Sigmoid colon (tissue), 7 donors: Measurements from ENCODE around the gene MAP3K15. TPM values are rescaled to one million over a fixed set of nuclear protein-coding genes. Genes with fewer than 3 reads are reported as not detected.

Experiments used
- DNase-seq: peaks from one replicate; pipeline ENCODE4 v3.0.0-alpha.2; 2019
- H3K27ac ChIP-seq, 4 donors: fragments of 200-600 bp; sonication (generic); one replicate each; pipeline ENCODE4 v1.5.1; 2016 to 2019; ENCODE audit warnings: mild to moderate bottlenecking in 1 of 4
- H3K27me3 ChIP-seq, 3 donors: fragments of 200-600 bp; sonication (generic); one replicate each; pipeline ENCODE4 v1.5.1; 2019; ENCODE audit warnings: mild to moderate bottlenecking in 1 of 3
- H3K36me3 ChIP-seq, 4 donors: fragments of 200-600 bp; sonication (generic); one replicate each; pipeline ENCODE4 v1.5.1; 2016 to 2019
- H3K4me1 ChIP-seq, 4 donors: fragments of 200-600 bp; sonication (generic); one replicate each; pipeline ENCODE4 v1.5.1; 2017 to 2019
- H3K4me3 ChIP-seq, 4 donors: fragments of 200-600 bp; sonication (generic); one replicate each; pipeline ENCODE4 v1.5.1; 2017 to 2019; ENCODE audit warnings: mild to moderate bottlenecking in 2 of 4, moderate library complexity in 1 of 4
- H3K9me3 ChIP-seq, 4 donors: fragments of 200-600 bp in 3 of 4; sonication (generic) in 3 of 4; one replicate each; pipeline versions ENCODE4 v1.5.1 to v1.6.1; 2013 to 2019
- CTCF ChIP-seq, 4 experiments: fragments of 450-650 bp in 3 of 4; fragments of 200-600 bp in 1 of 4; IDR thresholded peaks; one replicate each; pipeline ENCODE4 v1.5.1; 2016 to 2019; ENCODE audit warnings: antibody characterized with exemption in 4 of 4, mild to moderate bottlenecking in 3 of 4, moderate library complexity in 2 of 4
- EP300 ChIP-seq, 4 donors: sonication (generic); formaldehyde crosslinking; IDR thresholded peaks; one replicate each; pipeline ENCODE4 v1.6.1; 2017; ENCODE audit warnings: antibody characterized with exemption in 4 of 4
- POLR2A ChIP-seq, 2 donors: fragments of 450-650 bp; IDR thresholded peaks; one replicate each; pipeline ENCODE4 v1.6.1; 2016; ENCODE audit warnings: antibody characterized with exemption in 2 of 2, mild to moderate bottlenecking in 2 of 2, moderate library complexity in 2 of 2
- POLR2AphosphoS5 ChIP-seq, 4 donors: sonication (generic); formaldehyde crosslinking; IDR thresholded peaks; one replicate each; pipeline ENCODE4 v1.6.1; 2017; ENCODE audit warnings: antibody characterized with exemption in 4 of 4
- whole genome bisulfite sequencing, 2 donors: extraction: QIAGEN DNeasy Blood & Tissue Kit; methylation state at CpG; one replicate each; pipeline ENCODE4 v1.1.7; 2013; 5-methylcytosine and 5-hydroxymethylcytosine counted together
- intact Hi-C: fragments of 100-400 bp; cut with DNase I; formaldehyde crosslinking; loops from one replicate; pipeline ENCODE4 v1.15.1; 2023
- polyA plus RNA-seq, 3 donors: library from polyadenylated mRNA; stranded (reverse); fragments of 200-250 nt; gene quantifications; one replicate each; pipeline ENCODE4 v1.2.3, GENCODE V29; 2013
- total RNA-seq, 4 donors: library from RNA; depleted of rRNA; stranded (reverse); fragments of >200 nt; gene quantifications; one replicate each; pipeline ENCODE4 v1.1.0, GENCODE V29; 2016
- donor health status: healthy with polysubstance abuse.
- donor health status: Bipolar disorder and iron deficiency.
- donor health status: healthy.

MAP3K15 gene
- total and polyA plus RNA-seq, 7 donors: 0.14 to 0.69 (median 0.15) TPM; not detected in 4

- TF ChIP-seq EP300 (IDR thresholded peaks at IDR 0.05) (no peak), CTCF (IDR thresholded peaks at IDR 0.05) (no peak), POLR2AphosphoS5 (IDR thresholded peaks at IDR 0.05) (no peak), POLR2A (IDR thresholded peaks at IDR 0.05) (no peak)
- intact Hi-C loops: no loop called here
- Histone ChIP-seq H3K4me3 (no peak overlapping the region), H3K9me3 (no peaks in the 10 kb centered on the region), H3K27me3 (no peaks in the 10 kb centered on the region), H3K36me3 (no peaks in the 10 kb centered on the region), H3K4me1 (no peaks in the 10 kb centered on the region), H3K27ac (no peak overlapping the region)
- 80 to 81% methylated on average over 4 of the region's 4 CpGs for WGBS, 2 donors
- DNase-seq: no peak
Observed at GRCh38 chrX:19392703-19393102, 122.6 kb downstream of the MAP3K15 start.

GRCh38 chrX:19392078-19392477, 123.2 kb downstream of the MAP3K15 start:
- Histone ChIP-seq H3K27ac (no peak overlapping the region), H3K27me3 (no peaks in the 10 kb centered on the region), H3K36me3 (no peaks in the 10 kb centered on the region), H3K9me3 (no peaks in the 10 kb centered on the region), H3K4me3 (no peak overlapping the region), H3K4me1 (no peaks in the 10 kb centered on the region)
- DNase-seq: no peak
- intact Hi-C loops: no loop called here
- TF ChIP-seq POLR2AphosphoS5 (IDR thresholded peaks at IDR 0.05) (no peak), POLR2A (IDR thresholded peaks at IDR 0.05) (no peak), CTCF (IDR thresholded peaks at IDR 0.05) (no peak), EP300 (IDR thresholded peaks at IDR 0.05) (no peak)
- WGBS, 2 donors: 92% methylated on average over 12 of the region's 12 CpGs

- H3K4me1 ChIP-seq: no peaks in the 10 kb centered on the region
- H3K36me3 ChIP-seq: no peaks in the 10 kb centered on the region
- TF ChIP-seq POLR2A (IDR thresholded peaks at IDR 0.05) (no peak), POLR2AphosphoS5 (IDR thresholded peaks at IDR 0.05) (no peak), CTCF (IDR thresholded peaks at IDR 0.05) (no peak), EP300 (IDR thresholded peaks at IDR 0.05) (no peak)
- intact Hi-C loops: no loop called here
- whole genome bisulfite sequencing, 2 donors: 32 to 68% methylated on average over 4 of the region's 4 CpGs
- no peak overlapping the region for H3K27ac ChIP-seq
- H3K9me3 ChIP-seq: no peaks in the 10 kb centered on the region
- DNase-seq: no peak
- H3K27me3 ChIP-seq: no peaks in the 10 kb centered on the region
- no peak overlapping the region for H3K4me3 ChIP-seq
Observed at GRCh38 chrX:19389227-19389845, 126.0 kb downstream of the MAP3K15 start.

GRCh38 chrX:19388741-19389140, 126.6 kb downstream of the MAP3K15 start:
- TF ChIP-seq EP300 (IDR thresholded peaks at IDR 0.05): no peak
- TF ChIP-seq POLR2A (IDR thresholded peaks at IDR 0.05): no peak
- TF ChIP-seq POLR2AphosphoS5 (IDR thresholded peaks at IDR 0.05): no peak
- no peak for TF ChIP-seq CTCF (IDR thresholded peaks at IDR 0.05)
- Histone ChIP-seq H3K4me3 (no peak overlapping the region), H3K4me1 (no peaks in the 10 kb centered on the region), H3K27me3 (no peaks in the 10 kb centered on the region), H3K9me3 (no peaks in the 10 kb centered on the region), H3K36me3 (no peaks in the 10 kb centered on the region), H3K27ac (no peak overlapping the region)
- intact Hi-C loops: no loop called here
- 85 to 90% methylated on average over 8 of the region's 8 CpGs for WGBS, 2 donors
- no peak for DNase-seq
